CD14-positive monocyte (primary cell): Measurements from ENCODE around the gene PPARGC1A. TPM values are rescaled to one million over a fixed set of nuclear protein-coding genes. Genes with fewer than 3 reads are reported as not detected.

ENCODE experiments used
- DNase-seq, 3 donors: peaks; one replicate each; pipeline ENCODE4 v3.0.0-alpha.2; 2011 to 2022
- H2AFZ ChIP-seq: 2 replicates; pipeline ENCODE4 v1.6.0; 2012; ENCODE audit warnings: mild to moderate bottlenecking, low read depth, low read length, inconsistent platforms; ENCODE audit not compliant: insufficient read depth, poor library complexity, severe bottlenecking
- H3K27ac ChIP-seq, 2 donors: 1 replicate in 1 of 2; 2 replicates in 1 of 2; pipeline ENCODE4 v1.5.1; 2012 to 2013; ENCODE audit warnings: low read length in 2 of 2, control low read depth in 1 of 2, inconsistent platforms in 1 of 2, low read depth in 1 of 2, mild to moderate bottlenecking in 1 of 2
- H3K27me3 ChIP-seq, 2 donors: one replicate each; pipeline versions ENCODE4 v1.6.0 to v1.6.1; 2011 to 2013; ENCODE audit warnings: low read length in 2 of 2; ENCODE audit not compliant: control insufficient read depth in 2 of 2, insufficient read depth in 2 of 2
- H3K36me3 ChIP-seq, 2 donors: replicated peaks in 1 of 2; 1 replicate in 1 of 2; 2 replicates in 1 of 2; pipeline versions ENCODE4 v1.5.1 to v1.6.1; 2012 to 2013; ENCODE audit warnings: low read length in 2 of 2, control low read depth in 1 of 2, inconsistent platforms in 1 of 2, mild to moderate bottlenecking in 1 of 2; ENCODE audit not compliant: insufficient read depth in 2 of 2, control insufficient read depth in 1 of 2
- H3K4me1 ChIP-seq, 2 donors: 1 replicate in 1 of 2; 2 replicates in 1 of 2; pipeline versions ENCODE4 v1.5.1 to v1.6.1; 2012 to 2013; ENCODE audit warnings: low read length in 2 of 2, control low read depth in 1 of 2, inconsistent platforms in 1 of 2, mild to moderate bottlenecking in 1 of 2, moderate library complexity in 1 of 2; ENCODE audit not compliant: insufficient read depth in 2 of 2, control insufficient read depth in 1 of 2
- H3K4me2 ChIP-seq: replicated peaks from 2 replicates; pipeline ENCODE3; 2012; ENCODE audit warnings: low read length, moderate library complexity, mild to moderate bottlenecking; ENCODE audit not compliant: poor library complexity, severe bottlenecking; ENCODE audit errors: extremely low read depth
- H3K4me3 ChIP-seq, 3 experiments: fragments of 200-600 bp in 1 of 3; sonication (generic) in 1 of 3; replicated peaks in 1 of 3; 1 replicate in 2 of 3; 2 replicates in 1 of 3; pipeline ENCODE4 v1.5.1; 2011 to 2013; ENCODE audit warnings: low read length in 3 of 3, mild to moderate bottlenecking in 3 of 3, control low read depth in 2 of 3, low read depth in 2 of 3, inconsistent platforms in 1 of 3, moderate library complexity in 1 of 3
- H3K79me2 ChIP-seq: 2 replicates; pipeline ENCODE4 v1.6.0; 2012; ENCODE audit warnings: mild to moderate bottlenecking, control low read depth, inconsistent platforms, low read length, moderate library complexity; ENCODE audit not compliant: insufficient read depth
- H3K9ac ChIP-seq: 2 replicates; pipeline ENCODE4 v1.6.0; 2017; ENCODE audit warnings: low read length, mild to moderate bottlenecking; ENCODE audit not compliant: insufficient read depth, poor library complexity, severe bottlenecking
- H3K9me3 ChIP-seq, 2 donors: replicated peaks in 1 of 2; 1 replicate in 1 of 2; 2 replicates in 1 of 2; pipeline versions ENCODE4 v1.5.1 to v1.6.1; 2012 to 2013; ENCODE audit warnings: low read length in 2 of 2, control low read depth in 1 of 2; ENCODE audit not compliant: control insufficient read depth in 1 of 2, insufficient read depth in 1 of 2
- H4K20me1 ChIP-seq: 2 replicates; pipeline ENCODE4 v1.6.0; 2012; ENCODE audit warnings: mild to moderate bottlenecking, low read length, control low read depth, moderate library complexity; ENCODE audit not compliant: insufficient read depth
- H3K27ac Mint-ChIP-seq, 7 donors: one replicate each; pipeline ENCODE4 v1.8.0; 2020; ENCODE audit warnings: mild to moderate bottlenecking in 7 of 7, mixed read lengths in 7 of 7, moderate library complexity in 6 of 7, inconsistent platforms in 2 of 7
- H3K27me3 Mint-ChIP-seq, 3 donors: one replicate each; pipeline ENCODE4 v1.8.0; 2021 to 2022; ENCODE audit warnings: low read depth in 3 of 3, mild to moderate bottlenecking in 3 of 3, mixed read lengths in 3 of 3, moderate library complexity in 3 of 3, inconsistent platforms in 1 of 3
- H3K36me3 Mint-ChIP-seq, 2 donors: one replicate each; pipeline ENCODE4 v1.8.0; 2020; ENCODE audit warnings: mixed read lengths in 2 of 2, inconsistent platforms in 1 of 2, mild to moderate bottlenecking in 1 of 2
- H3K4me1 Mint-ChIP-seq: one replicate; pipeline ENCODE4 v1.8.0; 2020; ENCODE audit warnings: mild to moderate bottlenecking, mixed read lengths
- H3K4me3 Mint-ChIP-seq, 2 donors: one replicate each; pipeline ENCODE4 v1.8.0; 2020; ENCODE audit warnings: mild to moderate bottlenecking in 2 of 2, mixed read lengths in 2 of 2, moderate library complexity in 1 of 2
- H3K9me3 Mint-ChIP-seq, 7 donors: one replicate each; pipeline ENCODE4 v1.8.0; 2020 to 2022; ENCODE audit warnings: mixed read lengths in 7 of 7, mild to moderate bottlenecking in 6 of 7, moderate library complexity in 6 of 7, inconsistent platforms in 2 of 7
- CTCF ChIP-seq: fragments of 200-600 bp; IDR thresholded peaks from one replicate; pipeline ENCODE4 v1.8.0; 2022; ENCODE audit warnings: antibody characterized with exemption, mild to moderate bottlenecking
- WGBS: methylation state at CpG from one replicate; pipeline ENCODE4 v1.1.5; 2013; ENCODE audit warnings: missing lambda C conversion rate; ENCODE audit not compliant: insufficient coverage; 5-methylcytosine and 5-hydroxymethylcytosine counted together
- intact Hi-C, 2 donors: fragments of 100-400 bp; cut with micrococcal nuclease; formaldehyde crosslinking; loops; one replicate each; pipeline versions ENCODE4 v1.15.0 to v1.15.1; 2023
- polyA plus RNA-seq, 3 donors: library from polyadenylated mRNA; depleted of rRNA in 1 of 3; unstranded in 2 of 3; stranded (reverse) in 1 of 3; fragments of 300-500 nt in 2 of 3; fragments of >200 nt in 1 of 3; fragmentation: Illumina TruSeq in 2 of 3; gene quantifications; 1 replicate in 2 of 3; 2 replicates in 1 of 3; pipeline ENCODE4 v1.2.3, GENCODE V29; 2012 to 2021

The PPARGC1A gene
- polyA plus RNA-seq, 3 donors, result 0.58 to 1.1 (median 0.79) TPM

- TF ChIP-seq CTCF, result no peak
- Histone ChIP-seq H3K36me3 (no peaks in the 10 kb centered on the region), H3K27ac (no peak overlapping the region), H3K79me2 (no peaks in the 10 kb centered on the region), H4K20me1 (no peaks in the 10 kb centered on the region), H3K9ac (no peak overlapping the region), H2AFZ (no peak overlapping the region), H3K27me3 (no peaks in the 10 kb centered on the region), H3K4me1 (no peaks in the 10 kb centered on the region), H3K4me3 (no peak overlapping the region), H3K9me3 (no peaks in the 10 kb centered on the region), H3K4me2 (no peak overlapping the region)
- intact Hi-C loops, result no loop called here
- Mint-ChIP-seq H3K4me3 (no peak overlapping the region), H3K36me3 (no peaks in the 10 kb centered on the region), H3K27ac (no peak overlapping the region), H3K27me3 (peaks cover 0 to 2% (median 0%) of the 10 kb centered on the region in 3 donors), H3K4me1 (no peaks in the 10 kb centered on the region), H3K9me3 (peaks cover 0 to 12% (median 4%) of the 10 kb centered on the region in 7 donors)
- 100% methylated on average over 6 of the region's 7 CpGs for WGBS
- no peak for DNase-seq
These were observed 110.0 kb downstream of the PPARGC1A start for GRCh38 chr4:23779839-23780238.

GRCh38 chr4:23779422-23779821 is 110.4 kb downstream of the PPARGC1A start:
- Mint-ChIP-seq H3K36me3 (no peaks in the 10 kb centered on the region), H3K27me3 (peaks cover 0 to 2% (median 0%) of the 10 kb centered on the region in 3 donors), H3K27ac (no peak overlapping the region), H3K9me3 (peaks cover 0 to 11% (median 4%) of the 10 kb centered on the region in 7 donors), H3K4me3 (no peak overlapping the region), H3K4me1 (no peaks in the 10 kb centered on the region)
- H3K4me1 ChIP-seq, result no peaks in the 10 kb centered on the region
- DNase-seq, result no peak
- no peak overlapping the region for H3K4me2 ChIP-seq
- no peak overlapping the region for H2AFZ ChIP-seq
- no peaks in the 10 kb centered on the region for H3K79me2 ChIP-seq
- no peaks in the 10 kb centered on the region for H3K27me3 ChIP-seq
- H3K9me3 ChIP-seq, result no peaks in the 10 kb centered on the region
- H3K9ac ChIP-seq, result no peak overlapping the region
- intact Hi-C loops, result no loop called here
- TF ChIP-seq CTCF, result no peak
- H3K27ac ChIP-seq, result no peak overlapping the region
- no peaks in the 10 kb centered on the region for H3K36me3 ChIP-seq
- no peak overlapping the region for H3K4me3 ChIP-seq
- WGBS, result 100% methylated on average over 2 of the region's 6 CpGs
- H4K20me1 ChIP-seq, result no peaks in the 10 kb centered on the region
